ENCODE data around the gene CD2.

The CD2 gene

GRCh38 chr1:116808200-116808847 is 54.1 kb downstream of the CD2 start:
- no peak for DNase-seq (ENCODE audit: extremely low read depth, low read depth)
- no peak for TF ChIP-seq CTCF (IDR thresholded peaks at IDR 0.05; ENCODE audit: low read depth, low read length)

- no peak for TF ChIP-seq CTCF (IDR thresholded peaks at IDR 0.05; ENCODE audit: low read depth, low read length)
- DNase-seq (ENCODE audit: extremely low read depth, low read depth), result no peak
Measured at GRCh38 chr1:116808848-116809508, 54.7 kb downstream of the CD2 start.

GRCh38 chr1:116811321-116811720 is 57.1 kb downstream of the CD2 start:
- DNase-seq (ENCODE audit: extremely low read depth, low read depth), result no peak
- TF ChIP-seq CTCF (IDR thresholded peaks at IDR 0.05; ENCODE audit: low read depth, low read length), result no peak

- DNase-seq (ENCODE audit: extremely low read depth, low read depth), result no peak
- TF ChIP-seq CTCF (IDR thresholded peaks at IDR 0.05; ENCODE audit: low read depth, low read length), result no peak
Measured at GRCh38 chr1:116814926-116815723, 60.9 kb downstream of the CD2 start.

GRCh38 chr1:116817582-116818064 is 63.4 kb downstream of the CD2 start:
- peak; percentile 46 for TF ChIP-seq CTCF (IDR thresholded peaks at IDR 0.05; ENCODE audit: low read depth, low read length)
- no peak for DNase-seq (ENCODE audit: extremely low read depth, low read depth)

All from AG09319 (cell line).